GM12872 (cell line): ENCODE data around the gene SHISAL1.

Experiments
- TF ChIP-seq, protein P1 (sequence below): IDR thresholded peaks from 3 replicates; pipeline ENCODE4 v1.5.1; 2011; ENCODE audit warnings: low read depth, mild to moderate bottlenecking, low read length, moderate library complexity; ENCODE audit not compliant: insufficient read depth

The SHISAL1 gene

DNA sequence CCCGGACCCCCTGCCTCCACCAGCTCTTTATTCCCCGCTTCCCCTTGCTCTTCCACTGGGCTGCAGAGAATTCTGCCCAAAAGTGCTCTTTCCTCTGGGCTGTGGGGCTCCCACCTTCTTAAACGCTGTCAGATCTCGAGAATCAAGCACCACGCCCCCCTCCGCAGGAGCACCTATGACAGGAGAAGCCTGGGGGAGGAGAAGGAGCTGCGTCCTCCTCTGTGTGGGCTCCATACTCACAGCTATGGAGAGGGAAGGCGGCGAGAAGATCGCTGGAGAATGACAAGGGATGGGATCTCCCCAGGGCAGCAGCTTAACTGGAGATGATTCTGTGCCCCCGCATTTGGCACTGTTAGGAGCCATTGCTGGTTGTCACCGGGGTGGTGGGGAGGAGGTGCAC is 19.7 kb downstream of the SHISAL1 start:
- TF ChIP-seq, protein P1, sequence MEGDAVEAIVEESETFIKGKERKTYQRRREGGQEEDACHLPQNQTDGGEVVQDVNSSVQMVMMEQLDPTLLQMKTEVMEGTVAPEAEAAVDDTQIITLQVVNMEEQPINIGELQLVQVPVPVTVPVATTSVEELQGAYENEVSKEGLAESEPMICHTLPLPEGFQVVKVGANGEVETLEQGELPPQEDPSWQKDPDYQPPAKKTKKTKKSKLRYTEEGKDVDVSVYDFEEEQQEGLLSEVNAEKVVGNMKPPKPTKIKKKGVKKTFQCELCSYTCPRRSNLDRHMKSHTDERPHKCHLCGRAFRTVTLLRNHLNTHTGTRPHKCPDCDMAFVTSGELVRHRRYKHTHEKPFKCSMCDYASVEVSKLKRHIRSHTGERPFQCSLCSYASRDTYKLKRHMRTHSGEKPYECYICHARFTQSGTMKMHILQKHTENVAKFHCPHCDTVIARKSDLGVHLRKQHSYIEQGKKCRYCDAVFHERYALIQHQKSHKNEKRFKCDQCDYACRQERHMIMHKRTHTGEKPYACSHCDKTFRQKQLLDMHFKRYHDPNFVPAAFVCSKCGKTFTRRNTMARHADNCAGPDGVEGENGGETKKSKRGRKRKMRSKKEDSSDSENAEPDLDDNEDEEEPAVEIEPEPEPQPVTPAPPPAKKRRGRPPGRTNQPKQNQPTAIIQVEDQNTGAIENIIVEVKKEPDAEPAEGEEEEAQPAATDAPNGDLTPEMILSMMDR: no peak

GRCh38 chr22:44292521-44292920 is 20.2 kb downstream of the SHISAL1 start:
- TF ChIP-seq, protein P1: no peak

DNA sequence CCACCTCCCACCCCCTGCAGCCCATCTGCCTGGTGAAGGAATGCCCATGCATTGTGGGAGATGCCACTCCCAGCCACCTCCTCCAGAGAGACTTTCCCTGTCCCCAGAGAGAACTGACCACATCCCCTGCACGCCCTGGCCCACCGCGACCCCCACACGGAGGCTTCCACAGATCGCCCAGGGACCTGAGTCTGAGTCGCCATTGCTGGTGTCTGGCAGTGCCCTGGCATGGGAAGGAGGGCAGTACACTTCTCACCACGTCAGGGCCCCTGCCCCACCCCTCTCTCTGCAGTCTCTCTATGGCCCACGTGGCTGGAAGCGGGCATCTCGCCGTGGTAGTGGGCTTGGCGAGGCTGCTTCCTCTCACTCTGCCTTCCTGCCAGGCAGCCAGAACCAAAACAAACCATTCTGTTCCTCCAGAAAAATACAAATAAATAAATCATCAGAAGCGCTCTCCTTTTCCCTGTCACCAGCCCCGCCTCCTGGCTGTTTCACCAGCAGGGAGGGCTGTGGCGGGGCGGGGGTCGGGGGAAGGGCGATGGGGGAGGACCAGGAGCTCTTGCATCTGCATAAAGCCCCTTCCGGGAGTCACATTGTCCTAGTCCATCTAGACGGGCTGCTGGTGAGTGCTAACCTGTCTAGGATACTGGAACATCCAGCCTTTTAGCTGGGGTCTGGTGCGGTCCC is 20.9 kb downstream of the SHISAL1 start:
- TF ChIP-seq, protein P1: no peak

DNA sequence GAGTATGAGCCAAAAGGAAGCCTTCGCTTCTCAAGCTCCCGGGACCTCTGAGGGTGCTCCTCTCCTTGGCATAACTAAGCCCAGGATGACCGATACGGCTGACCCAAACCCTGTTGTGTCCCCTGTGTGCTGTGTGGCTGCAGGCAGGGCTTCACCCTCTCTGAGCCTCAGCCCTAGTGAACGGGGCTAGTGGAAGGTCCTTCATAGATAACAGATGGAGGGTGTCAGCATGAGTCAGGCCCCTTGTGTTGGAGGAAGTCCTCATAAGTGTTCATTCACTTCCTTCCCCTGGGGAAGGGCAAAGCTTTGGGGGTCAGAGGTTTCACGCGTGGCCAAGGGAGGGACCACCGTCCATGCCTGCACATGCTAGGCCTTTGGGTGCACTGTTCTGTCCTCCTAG is 21.5 kb downstream of the SHISAL1 start:
- TF ChIP-seq, protein P1: no peak

DNA sequence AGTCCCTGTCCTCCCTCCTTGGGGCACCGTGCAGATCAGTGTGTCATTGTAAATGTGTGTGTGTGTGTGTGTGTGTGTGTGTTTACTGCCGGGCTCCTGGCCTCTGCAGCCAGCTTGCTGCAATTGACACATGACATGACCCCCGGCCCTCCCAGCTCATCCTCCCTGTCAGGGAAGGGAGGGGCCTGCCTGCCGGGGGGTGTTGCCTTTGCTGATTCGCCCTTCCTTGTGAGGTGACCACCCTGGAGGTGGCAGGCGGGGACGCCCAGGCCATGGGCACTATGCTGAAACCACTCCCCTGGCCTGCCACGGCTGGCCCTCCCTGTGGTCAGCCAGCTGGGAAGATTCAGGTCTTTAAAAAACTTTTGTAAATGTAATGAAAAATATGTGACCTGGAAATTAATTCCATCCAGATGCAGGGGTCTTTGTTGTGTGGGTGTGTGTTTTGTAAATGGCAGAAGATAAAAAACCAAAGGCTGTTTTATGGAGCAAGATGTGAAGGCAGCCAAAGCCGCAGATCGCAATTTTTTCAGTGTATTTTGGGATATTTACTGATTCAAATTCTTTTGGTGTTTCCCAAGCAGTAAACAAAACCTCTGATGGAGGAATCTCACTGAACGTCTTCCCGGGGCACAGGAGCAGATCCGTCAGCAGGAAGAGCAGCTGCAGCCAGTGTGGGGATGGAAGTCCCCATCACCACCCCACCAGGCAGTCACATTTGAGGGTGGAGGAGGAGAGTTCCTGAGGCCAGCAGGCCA is 23.2 kb downstream of the SHISAL1 start:
- TF ChIP-seq, protein P1: no peak

DNA sequence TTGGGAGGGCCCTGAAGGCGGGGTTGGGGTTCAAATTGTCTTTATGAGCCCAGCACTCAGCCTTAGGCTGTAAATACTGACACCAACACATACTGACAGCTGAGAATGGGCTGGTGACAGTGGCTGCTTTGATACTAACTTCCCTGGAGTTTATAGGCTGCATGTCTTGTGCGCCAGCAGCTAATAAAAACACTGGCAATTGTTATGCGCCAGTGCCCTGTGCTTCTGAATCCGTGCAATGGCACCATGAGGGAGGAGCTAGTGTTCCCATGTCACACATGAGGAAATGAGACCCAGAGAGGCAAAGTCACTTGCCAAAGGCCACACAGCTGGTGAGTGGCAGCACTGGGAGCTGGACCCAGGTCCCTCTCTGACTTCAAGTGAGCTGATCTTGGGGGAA is 23.8 kb downstream of the SHISAL1 start:
- TF ChIP-seq, protein P1: no peak

DNA sequence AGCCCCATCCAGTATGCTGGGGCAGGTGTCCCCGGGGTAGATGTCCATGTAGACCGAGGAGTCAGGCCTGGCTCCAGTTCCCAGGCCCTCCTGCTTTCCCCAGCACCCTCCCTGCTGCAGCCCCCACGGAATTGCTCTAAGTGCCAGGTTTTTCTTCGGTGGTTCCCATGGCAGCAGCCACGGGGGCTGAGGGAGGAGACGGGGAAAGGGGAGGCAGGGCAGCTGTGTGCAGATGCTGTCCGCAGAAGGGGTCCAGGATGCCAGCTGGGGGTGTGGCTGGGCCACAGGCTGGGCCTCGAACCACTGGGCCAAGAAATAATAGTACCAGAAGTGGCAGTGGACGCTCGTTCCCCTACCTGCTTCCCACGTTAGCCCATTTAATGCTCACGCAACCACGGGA is 25.0 kb downstream of the SHISAL1 start:
- TF ChIP-seq, protein P1: no peak
